T-helper 1 cell treated with Interleukin-12 subunit alpha and Interleukin-12 subunit beta and Interleukin-4 antibody, amounts not matched to agents 30 ng/mL and 1 ng/mL, for 36 hours (primary cell): ENCODE measurements around the gene F2RL2. TPM values are rescaled to one million over a fixed set of nuclear protein-coding genes. Genes with fewer than 3 reads are reported as not detected.

Experiments
- intact Hi-C: fragments of 100-400 bp; cut with micrococcal nuclease; formaldehyde crosslinking; loops from one replicate; pipeline ENCODE4 v1.15.1; 2024
- total RNA-seq: library from RNA; stranded (reverse); gene quantifications from 2 replicates; pipeline ENCODE4 v1.2.3, GENCODE V29; 2022

The F2RL2 gene
- not detected in 2 replicates for total RNA-seq

- intact Hi-C loops: no loop called here
Observed at GRCh38 chr5:76622973-76623596, at the start of gene F2RL2. Gene F2RL2, minus strand, starts transcription at chr5:76623403. Its CDS starts 173 bp downstream, at chr5:76623230.

- intact Hi-C loops: no loop called here
Observed at GRCh38 chr5:76672242-76672641, 49.0 kb upstream of the F2RL2 start.

- intact Hi-C loops: no loop called here
Observed at GRCh38 chr5:76670508-76670907, 47.3 kb upstream of the F2RL2 start.

- intact Hi-C loops: no loop called here
Observed at GRCh38 chr5:76669245-76669644, 46.0 kb upstream of the F2RL2 start.

- intact Hi-C loops: no loop called here
Observed at GRCh38 chr5:76667495-76667894, 44.3 kb upstream of the F2RL2 start.

- intact Hi-C loops: no loop called here
Observed at GRCh38 chr5:76664079-76664478, 40.9 kb upstream of the F2RL2 start.

GRCh38 chr5:76663573-76663972 is 40.4 kb upstream of the F2RL2 start:
- intact Hi-C loops: no loop called here

GRCh38 chr5:76662521-76662920 is 39.3 kb upstream of the F2RL2 start:
- intact Hi-C loops: no loop called here

GRCh38 chr5:76660360-76660759 is 37.2 kb upstream of the F2RL2 start:
- intact Hi-C loops: no loop called here

- intact Hi-C loops: no loop called here
Observed at GRCh38 chr5:76657683-76658311, 34.6 kb upstream of the F2RL2 start.

GRCh38 chr5:76657091-76657490 is 33.9 kb upstream of the F2RL2 start:
- intact Hi-C loops: no loop called here

- intact Hi-C loops: no loop called here
Observed at GRCh38 chr5:76652809-76653414, 29.7 kb upstream of the F2RL2 start.

- intact Hi-C loops: no loop called here
Observed at GRCh38 chr5:76649140-76649539, 25.9 kb upstream of the F2RL2 start.

- intact Hi-C loops: loop anchor here (5.0 kb wide), 1 partner anchor 1591 kb away; the partner anchor contains the start of gene GCNT4
Observed at GRCh38 chr5:76643371-76643770, 20.2 kb upstream of the F2RL2 start.

- intact Hi-C loops: loop anchor here (5.0 kb wide), 1 partner anchor 1590 kb away; the partner anchor contains the start of gene GCNT4
Observed at GRCh38 chr5:76642390-76643040, 19.3 kb upstream of the F2RL2 start.

GRCh38 chr5:76641514-76642120 is 18.4 kb upstream of the F2RL2 start:
- intact Hi-C loops: loop anchor here (1.0 to 5.0 kb wide), 8 partner anchors 40 to 1589 kb away; partner anchors contain the start of gene GCNT4

GRCh38 chr5:76638479-76638878 is 15.3 kb upstream of the F2RL2 start:
- intact Hi-C loops: no loop called here

GRCh38 chr5:76637490-76637889 is 14.3 kb upstream of the F2RL2 start:
- intact Hi-C loops: no loop called here

GRCh38 chr5:76634661-76635060 is 11.5 kb upstream of the F2RL2 start:
- intact Hi-C loops: no loop called here

- intact Hi-C loops: no loop called here
Observed at GRCh38 chr5:76626738-76627137, 3.5 kb upstream of the F2RL2 start.

GRCh38 chr5:76625087-76625815 is 2.0 kb upstream of the F2RL2 start:
- intact Hi-C loops: no loop called here
